M059J (cell line): Measurements from ENCODE around the gene MECR. TPM values are rescaled to one million over a fixed set of nuclear protein-coding genes. Genes with fewer than 3 reads are reported as not detected.
A peak's percentile ranks its signal among the peaks of the same experiment; 100 is the strongest.

ENCODE experiments used
- DNase-seq: peaks from one replicate; pipeline ENCODE4 v3.0.0-alpha.2; 2012; ENCODE audit warnings: low read depth
- total RNA-seq: library from RNA; depleted of rRNA; stranded (reverse); fragments of >200 nt; shearing (Covaris generic); gene quantifications from 2 replicates; pipeline ENCODE4 v1.2.3, GENCODE V29; 2014

Gene MECR
- total RNA-seq, 1 experiment from 2014 or later = 14.3 TPM

DNA sequence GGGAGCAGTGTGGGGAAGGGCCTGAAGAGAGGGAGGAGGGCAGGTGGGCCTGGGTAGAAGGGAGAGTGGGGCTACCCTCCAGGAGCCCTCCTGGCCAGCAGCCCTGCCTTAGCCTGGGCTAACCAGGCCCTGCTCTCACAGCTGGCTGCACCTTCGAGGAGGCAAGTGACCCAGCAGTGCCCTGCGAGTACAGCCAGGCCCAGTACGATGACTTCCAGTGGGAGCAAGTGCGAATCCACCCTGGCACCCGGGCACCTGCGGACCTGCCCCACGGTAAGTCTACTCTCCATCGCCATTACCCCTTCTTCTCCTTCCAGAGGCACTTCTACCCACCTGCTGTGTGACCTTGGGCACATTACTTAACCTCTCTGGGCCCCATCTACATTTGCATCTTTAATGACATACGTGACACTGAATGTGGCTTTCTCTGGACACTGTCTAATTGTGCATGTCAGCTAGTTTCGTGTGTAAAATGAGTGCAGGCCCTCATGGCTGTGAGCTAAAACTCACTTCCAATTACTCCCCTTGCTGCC lies 24.5 kb upstream of the MECR start:
- no peak for DNase-seq

DNA sequence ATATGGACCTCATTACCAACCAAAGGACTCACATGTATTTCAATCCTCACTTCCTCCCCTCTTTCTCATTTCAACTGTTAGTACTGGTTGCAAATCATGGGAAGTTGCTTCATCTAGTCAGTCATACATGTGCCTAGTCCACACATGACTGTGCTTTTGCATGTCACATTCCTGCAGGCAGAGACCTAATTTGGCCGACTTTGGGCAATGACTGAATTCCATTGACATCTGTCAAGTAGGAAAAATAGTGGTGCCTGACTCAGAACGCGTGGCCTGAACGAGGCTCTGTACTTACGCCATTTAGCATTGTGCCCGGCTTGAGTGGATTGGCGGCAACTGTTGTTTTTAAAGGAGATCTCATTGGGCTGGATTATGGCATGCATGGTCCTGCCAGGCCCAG lies 23.6 kb upstream of the MECR start:
- DNase-seq = no peak

GRCh38 chr1:29253180-29253579 lies 22.4 kb upstream of the MECR start:
- no peak for DNase-seq

GRCh38 chr1:29251164-29252124 lies 20.7 kb upstream of the MECR start:
- peak; percentile 30 for DNase-seq

DNA sequence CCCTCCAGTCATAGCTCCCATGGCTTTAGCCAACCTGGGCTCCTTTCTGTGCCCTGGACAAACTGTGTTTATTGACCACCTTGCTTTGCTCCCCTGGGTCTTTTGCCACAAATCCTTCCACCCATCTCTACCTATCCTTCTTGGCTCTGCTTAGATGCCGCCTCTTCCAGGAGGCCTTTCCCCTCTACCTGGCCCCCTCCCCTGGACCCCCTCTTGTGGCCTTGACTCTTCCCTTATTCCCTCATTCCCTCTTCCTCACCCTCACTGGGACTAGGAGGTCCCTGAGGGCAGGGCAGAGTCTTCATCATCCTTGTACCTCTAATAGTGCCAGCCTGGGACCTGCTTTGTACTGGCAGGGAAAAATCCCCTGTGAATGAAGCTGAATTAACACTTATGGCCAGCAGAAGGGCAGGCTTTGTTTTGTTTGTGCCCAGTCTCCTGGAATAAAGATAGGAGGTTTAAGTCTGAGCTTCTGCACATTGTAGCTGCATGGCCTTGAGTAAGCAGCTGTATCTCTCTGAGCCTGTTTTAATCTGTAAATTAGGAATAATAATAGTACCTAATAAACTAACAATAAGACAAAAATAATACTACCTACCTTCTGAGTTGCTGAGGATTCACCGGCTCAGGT lies 19.3 kb upstream of the MECR start:
- peak; percentile 36 for DNase-seq

DNA sequence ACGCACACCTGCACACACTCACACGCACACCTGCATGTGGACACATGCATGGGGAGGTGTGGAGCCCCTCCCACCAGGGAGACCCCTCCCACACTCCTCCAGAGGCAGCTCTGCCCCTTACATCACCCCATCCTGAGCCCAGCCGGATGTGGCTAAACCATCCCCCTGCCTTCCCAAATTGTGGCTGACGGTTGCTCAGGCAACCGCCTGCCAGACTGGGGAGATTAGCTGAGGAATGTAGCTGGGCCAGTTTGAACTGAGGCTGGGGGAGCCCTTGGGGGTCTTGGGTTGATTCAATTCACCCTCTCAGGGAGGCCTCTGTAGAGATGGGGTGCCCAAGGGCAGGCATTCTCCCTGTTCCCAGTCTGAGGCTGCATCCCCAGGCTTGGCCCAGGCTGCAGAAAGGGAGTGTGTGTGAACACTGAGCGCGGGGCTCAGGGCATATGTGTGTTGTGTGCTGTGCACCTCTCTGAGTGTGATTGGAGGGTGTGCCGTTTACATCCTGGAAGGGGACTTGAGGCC lies 18.5 kb upstream of the MECR start:
- peak; percentile 76 for DNase-seq

GRCh38 chr1:29248409-29248808 lies 17.7 kb upstream of the MECR start:
- DNase-seq = no peak

- no peak for DNase-seq
Measured at GRCh38 chr1:29247571-29248273, 17.0 kb upstream of the MECR start.

- no peak for DNase-seq
Measured at GRCh38 chr1:29247044-29247443, 16.3 kb upstream of the MECR start.

DNA sequence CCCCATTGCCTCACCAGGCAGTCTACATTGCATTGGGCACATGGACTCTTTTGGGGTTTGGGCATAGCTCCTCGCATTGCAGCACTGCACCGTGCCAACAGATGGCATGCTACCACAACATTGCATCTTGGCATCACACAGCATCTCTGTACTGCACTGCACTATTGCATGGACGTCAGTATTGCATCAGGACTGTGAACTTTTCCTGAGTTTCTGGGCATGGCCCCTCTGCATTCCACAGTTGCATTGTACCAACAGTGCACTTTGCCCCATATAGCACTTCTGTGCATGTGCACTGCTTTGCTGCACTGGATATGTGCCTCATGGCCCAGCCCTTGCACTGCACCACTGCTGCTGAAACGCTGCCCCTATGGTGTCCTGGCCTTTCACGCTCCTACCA lies 15.1 kb upstream of the MECR start:
- DNase-seq = peak; percentile 64

- no peak for DNase-seq
Measured at GRCh38 chr1:29245261-29245660, 14.5 kb upstream of the MECR start.

- DNase-seq = peak; percentile 84
Measured at GRCh38 chr1:29243871-29244200, 13.1 kb upstream of the MECR start.

- peak; percentile 76 for DNase-seq
Measured at GRCh38 chr1:29243023-29243870, 12.5 kb upstream of the MECR start.

- DNase-seq = no peak
Measured at GRCh38 chr1:29240986-29241385, 10.3 kb upstream of the MECR start.

GRCh38 chr1:29240400-29240837 lies 9.7 kb upstream of the MECR start:
- no peak for DNase-seq

DNA sequence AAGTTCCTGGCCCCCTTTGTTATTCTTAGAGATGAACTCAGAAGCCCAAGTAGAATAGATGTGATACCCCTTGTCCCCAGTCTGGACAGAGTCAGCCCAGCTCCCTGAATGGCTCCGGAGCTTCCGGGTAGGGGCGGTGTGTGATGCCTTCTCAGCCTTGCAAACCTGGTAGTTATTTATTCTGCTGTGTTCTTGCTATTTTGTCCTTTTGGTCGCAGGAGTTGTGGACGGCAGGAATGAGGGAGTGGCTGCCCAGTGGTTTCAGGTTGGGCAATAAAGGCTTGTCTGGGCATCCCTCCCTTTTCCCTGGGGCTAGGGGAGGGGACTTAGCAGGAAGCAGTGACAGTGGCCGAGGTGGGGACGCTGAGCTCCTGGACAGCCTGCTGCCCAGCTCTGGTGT lies 8.4 kb upstream of the MECR start:
- DNase-seq = peak; percentile 77

DNA sequence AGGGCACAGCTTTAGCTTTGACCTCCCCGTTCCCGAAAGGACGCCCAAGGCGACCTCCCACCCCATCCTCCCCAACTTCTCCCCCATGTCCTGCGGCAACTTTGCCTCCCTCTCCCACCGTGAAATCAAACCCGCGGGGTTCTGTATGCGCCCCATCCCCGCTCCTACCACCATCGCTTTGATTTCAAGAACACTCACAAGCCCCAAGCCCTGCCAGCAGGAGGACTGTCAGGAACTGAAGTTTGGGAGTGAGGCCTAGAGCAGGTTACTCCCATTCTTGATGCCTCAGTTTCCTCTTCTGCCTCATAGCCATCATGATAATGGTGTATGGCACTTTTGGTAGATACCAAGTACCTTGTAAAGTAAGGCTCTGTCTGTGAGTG lies 7.9 kb upstream of the MECR start:
- no peak for DNase-seq

GRCh38 chr1:29237852-29238619 lies 7.3 kb upstream of the MECR start:
- DNase-seq = peak; percentile 49

DNA sequence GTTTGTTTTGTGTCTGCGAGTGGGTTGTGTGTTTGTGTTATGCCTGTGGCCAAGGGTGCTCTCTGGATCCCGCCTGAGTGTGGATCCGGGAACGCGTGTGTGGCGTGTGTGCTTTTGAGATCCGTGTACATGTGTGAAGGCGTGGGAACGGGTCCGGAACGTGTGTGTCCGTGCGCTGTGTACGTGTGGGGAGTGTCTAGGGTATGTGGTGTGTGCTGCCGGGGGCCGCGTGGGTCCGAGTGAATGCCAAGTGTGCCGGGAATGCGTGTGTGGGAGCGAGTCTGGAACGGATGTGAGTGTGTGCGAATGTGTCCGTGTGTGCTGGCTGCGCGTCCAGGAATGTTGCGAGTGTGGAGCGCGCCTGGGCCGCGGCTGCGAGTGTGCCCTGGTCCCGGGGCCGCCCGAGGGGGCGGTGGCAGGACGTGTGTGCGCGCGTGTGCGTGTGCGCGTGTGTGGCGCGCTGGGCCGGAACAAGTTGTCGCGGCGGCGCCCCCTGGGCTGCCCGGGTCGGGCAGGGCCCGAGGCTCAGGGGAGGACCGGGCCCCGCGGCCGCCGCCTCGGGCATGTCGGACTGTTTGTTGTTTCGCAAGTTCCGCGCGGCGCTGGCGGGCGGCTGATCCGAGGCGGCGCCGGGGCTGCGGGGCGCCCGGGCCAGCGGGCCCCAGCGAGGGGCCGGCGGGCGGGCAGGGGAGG lies 6.5 kb upstream of the MECR start:
- peak; percentile 37 for DNase-seq

DNA sequence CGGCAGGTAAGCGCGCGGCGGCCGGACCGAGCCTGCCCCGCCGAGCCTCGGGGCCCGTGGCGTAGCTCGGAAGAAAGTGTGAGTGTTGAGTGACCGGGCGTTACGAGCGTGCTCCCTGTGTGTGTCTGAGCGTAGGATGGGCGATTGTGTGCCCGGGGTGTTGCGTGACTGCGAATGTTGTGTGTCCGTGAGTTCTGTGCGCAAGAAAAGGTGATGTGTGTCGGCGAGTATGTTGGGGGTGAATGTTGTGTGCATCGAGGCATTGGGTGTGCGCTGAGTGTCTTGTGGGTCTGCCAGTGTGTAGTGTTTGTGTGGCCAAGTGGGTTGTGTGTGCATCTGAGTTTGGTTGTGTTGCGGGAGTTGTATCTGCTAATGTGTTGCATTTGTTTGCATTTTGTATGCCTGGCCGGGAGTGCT lies 6.0 kb upstream of the MECR start:
- peak; percentile 29 for DNase-seq
